Erythroblast (primary cell): ENCODE data around the gene CD226.

Experiments used
- GATA1 ChIP-seq: IDR thresholded peaks from 2 replicates; pipeline ENCODE4 v1.6.1; 2011; ENCODE audit warnings: low read depth, mild to moderate bottlenecking, control low read depth, low read length, moderate library complexity
- POLR2A ChIP-seq: IDR thresholded peaks from 2 replicates; pipeline ENCODE4 v1.6.1; 2011; ENCODE audit warnings: mild to moderate bottlenecking, low read length

DNA sequence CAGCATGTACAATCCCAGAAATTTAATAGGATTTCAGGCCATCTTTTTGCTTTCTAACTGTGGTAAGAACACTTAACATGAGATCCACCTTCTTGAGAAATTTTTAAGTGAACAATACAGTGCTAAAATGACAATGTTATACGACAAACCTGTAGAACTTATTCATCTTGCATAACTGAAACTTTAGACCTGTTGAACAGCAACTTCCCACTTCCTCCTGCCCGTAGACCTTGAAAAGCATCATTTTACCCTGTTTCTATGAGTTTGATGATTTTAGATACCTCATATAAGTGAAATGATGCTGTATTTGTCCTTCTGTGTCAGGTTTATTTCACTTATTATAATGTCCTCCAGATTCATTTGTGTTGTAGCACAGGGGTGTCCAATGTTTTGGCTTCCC lies 128.2 kb downstream of the CD226 start:
- no peak for TF ChIP-seq POLR2A
- no peak for TF ChIP-seq GATA1
